GM18499 (cell line): ENCODE measurements around the gene EXD3.
"Not testable (repeated sequence)": the region's sequence is repeated elsewhere in the genome, so short reads cannot be mapped to it uniquely, and the experiment has no call there.

Experiments used
- ATAC-seq: cut with Tn5 transposase; IDR thresholded peaks from one replicate; pipeline ENCODE4 v1.9.1; 2021; ENCODE audit warnings: moderate number of reproducible peaks; ENCODE audit not compliant: insufficient read depth, unreplicated experiment

EXD3 gene

GRCh38 chr9:137396227-137396626 is 26.7 kb downstream of the EXD3 start:
- ATAC-seq, result no peak

DNA sequence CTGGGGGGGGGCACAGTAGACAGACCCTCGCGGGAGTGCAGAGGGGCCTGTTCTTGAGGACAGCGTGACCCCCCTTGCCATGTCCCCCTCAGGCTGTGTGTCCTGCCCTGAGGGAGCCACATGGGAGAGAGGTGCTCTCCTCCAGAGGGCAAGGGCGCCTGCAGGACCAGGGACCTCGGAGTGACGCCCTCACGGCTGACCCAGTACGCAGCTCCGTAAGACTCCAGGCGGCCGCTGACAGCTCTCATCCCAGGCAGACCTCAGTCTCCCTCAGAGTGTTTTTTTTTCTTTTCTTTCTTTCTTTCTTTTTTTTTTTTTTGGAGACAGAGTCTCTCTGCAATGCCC is 27.3 kb downstream of the EXD3 start:
- ATAC-seq, result no peak

- no peak for ATAC-seq
These were observed 27.9 kb downstream of the EXD3 start for GRCh38 chr9:137394866-137395665.

- ATAC-seq, result no peak
These were observed 29.5 kb downstream of the EXD3 start for GRCh38 chr9:137393176-137394150.

- no peak for ATAC-seq
These were observed 30.5 kb downstream of the EXD3 start for GRCh38 chr9:137392232-137393007.

DNA sequence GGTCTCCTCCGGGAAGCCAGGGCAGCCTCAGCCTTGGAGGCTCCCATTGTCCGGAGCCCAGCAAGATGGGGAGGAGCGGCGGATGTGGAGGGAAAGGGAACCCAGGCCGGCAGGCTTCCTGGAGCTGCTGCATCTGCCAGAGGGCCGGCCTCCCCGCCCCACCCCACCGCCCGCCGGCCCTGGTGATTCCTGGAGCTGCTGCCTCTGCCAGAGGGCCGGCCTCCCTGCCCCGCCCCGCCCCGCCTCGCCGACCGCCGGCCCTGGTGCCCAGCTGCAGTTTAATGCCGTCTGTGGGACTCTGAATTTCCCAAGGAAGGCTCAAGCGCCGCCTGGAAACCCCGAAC is 31.6 kb downstream of the EXD3 start:
- no peak for ATAC-seq

DNA sequence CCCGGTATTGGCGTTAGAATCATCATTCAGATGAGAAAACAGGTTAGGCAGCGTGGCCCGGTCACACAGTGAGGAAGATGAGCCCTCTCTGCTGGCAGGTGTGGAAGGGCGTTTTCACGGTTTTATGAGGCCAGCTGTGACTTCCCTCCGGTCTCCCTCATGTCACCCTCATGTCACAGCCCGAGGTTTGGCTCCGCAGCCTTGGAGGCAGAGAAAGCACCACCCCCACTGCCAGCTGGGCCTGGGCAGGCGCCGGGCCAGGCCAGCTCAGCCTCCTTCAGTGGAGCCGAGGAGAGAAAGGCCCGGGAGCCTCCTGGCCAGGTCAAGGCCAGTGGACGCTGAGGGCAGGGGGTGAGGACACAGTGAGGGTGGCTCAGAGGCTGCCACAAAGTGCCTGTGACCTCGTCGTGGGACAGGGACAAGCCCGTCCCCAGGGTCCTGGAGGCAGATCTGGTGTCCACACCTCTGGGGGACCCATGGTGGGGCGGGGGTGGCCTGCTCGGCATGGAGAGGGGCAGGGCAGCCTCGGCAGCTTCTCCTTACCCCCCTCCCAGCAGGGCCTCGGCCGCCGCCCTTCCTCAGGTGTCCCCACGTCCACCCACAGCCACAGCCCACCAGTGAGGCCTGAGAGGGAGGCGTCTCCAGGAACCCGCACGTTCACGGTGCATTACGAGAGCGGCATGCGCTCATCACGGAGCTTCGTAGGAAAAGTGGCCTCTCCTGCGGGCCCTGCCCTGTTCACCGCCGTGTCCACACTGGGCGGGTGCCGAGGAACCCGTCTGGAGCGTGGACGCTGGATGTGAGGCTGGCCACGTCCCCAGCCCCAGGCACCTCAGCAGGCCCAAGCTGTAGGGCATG is 32.2 kb downstream of the EXD3 start:
- ATAC-seq, result no peak

GRCh38 chr9:137389428-137389746 is 33.6 kb downstream of the EXD3 start:
- ATAC-seq, result no peak

GRCh38 chr9:137388589-137389427 is 34.2 kb downstream of the EXD3 start:
- no peak for ATAC-seq

- no peak for ATAC-seq
These were observed 34.9 kb downstream of the EXD3 start for GRCh38 chr9:137387891-137388560.

GRCh38 chr9:137387114-137387890 is 35.7 kb downstream of the EXD3 start:
- no peak for ATAC-seq

DNA sequence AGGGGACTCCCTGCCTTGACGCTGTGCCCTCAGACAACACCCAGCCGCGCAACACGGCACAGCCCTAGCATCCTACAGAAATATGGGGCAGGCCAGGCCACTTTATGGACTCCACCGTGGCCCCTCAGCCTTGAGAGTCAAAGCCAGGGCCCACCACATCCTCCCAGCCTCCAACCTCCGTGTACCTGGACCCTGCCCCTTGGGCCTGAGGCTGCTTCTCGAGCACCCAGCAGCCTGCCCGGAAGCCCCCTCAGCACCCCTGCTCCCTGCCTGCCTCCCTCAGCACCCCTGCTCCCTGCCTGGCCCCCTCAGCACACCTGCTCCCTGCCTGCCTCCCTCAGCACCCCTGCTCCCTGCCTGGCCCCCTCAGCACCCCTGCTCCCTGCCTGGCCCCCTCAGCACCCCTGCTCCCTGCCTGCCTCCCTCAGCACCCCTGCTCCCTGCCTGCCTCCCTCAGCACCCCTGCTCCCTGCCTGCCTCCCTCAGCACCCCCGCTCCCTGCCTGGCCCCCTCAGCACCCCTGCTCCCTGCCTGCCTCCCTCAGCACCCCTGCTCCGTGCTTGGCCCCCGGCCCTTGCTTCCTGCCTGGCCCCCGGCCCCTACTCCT is 36.4 kb downstream of the EXD3 start:
- ATAC-seq, result not testable (repeated sequence)

- ATAC-seq, result no peak
These were observed 37.8 kb downstream of the EXD3 start for GRCh38 chr9:137385061-137385655.

DNA sequence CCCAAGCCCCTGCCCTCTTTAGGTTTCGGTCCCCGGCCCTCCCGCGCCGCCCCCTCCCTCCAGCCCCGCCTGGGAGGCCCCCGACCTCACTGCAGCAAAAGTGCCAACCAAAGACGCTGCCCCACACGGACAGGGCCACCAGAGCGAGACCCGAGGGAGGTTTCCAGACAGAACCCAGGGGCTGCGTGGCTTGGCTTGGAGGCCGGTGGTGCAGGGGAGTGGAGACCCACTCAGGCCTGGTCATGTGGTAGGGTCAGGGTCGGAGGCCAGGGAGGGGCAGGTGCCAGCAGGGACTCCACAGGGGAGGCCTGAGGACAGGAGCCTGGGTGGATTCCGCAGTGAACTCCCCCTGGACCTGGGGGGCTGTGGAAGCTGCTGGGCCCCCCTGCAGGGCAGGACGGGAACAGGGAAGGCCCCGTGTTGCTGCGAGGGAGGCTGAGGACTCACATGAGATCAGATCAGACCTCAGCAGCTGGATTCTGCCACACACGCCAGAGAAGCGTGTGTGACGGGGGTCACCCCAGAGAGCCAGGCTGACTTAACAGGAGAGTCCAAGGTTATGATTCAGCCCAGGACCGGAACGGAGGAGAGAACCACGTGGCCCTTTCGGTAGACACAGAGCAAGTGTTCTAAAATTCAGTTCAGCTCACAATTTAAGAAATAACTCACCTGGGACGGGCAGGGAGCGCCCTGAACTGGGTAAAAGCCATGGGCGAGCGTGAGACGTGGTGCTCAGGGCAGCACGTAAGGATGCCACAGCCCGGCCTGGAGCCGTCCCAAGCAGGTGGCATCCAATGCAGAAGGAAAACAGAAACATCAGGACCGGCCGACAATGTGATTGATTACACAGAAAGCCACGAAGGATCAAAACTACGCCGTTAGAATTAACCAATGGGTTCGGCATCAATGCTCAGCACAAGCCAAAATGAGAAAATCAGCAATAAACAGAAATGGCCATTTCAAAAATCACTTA is 38.9 kb downstream of the EXD3 start:
- ATAC-seq, result no peak

- no peak for ATAC-seq
These were observed 39.7 kb downstream of the EXD3 start for GRCh38 chr9:137383081-137383783.
